Cardiac muscle cell (in vitro differentiated cells and primary cell): ENCODE measurements around the gene CUX1. TPM values are rescaled to one million over a fixed set of nuclear protein-coding genes. Genes with fewer than 3 reads are reported as not detected.
"Not testable (repeated sequence)": the region's sequence is repeated elsewhere in the genome, so short reads cannot be mapped to it uniquely, and the experiment has no call there.

Experiments used
- DNase-seq, 2 donors: peaks; one replicate each; pipeline versions ENCODE4 v3.0.0 to v3.0.0-alpha.2; 2010 to 2017; ENCODE audit warnings: low read depth in 1 of 2, low spot score in 1 of 2
- H3K27ac ChIP-seq: fragments of 200-600 bp; sonication (generic); 2 replicates; pipeline ENCODE4 v1.5.1; 2016
- H3K27me3 ChIP-seq: fragments of 200-600 bp; sonication (generic); 2 replicates; pipeline ENCODE4 v1.6.0; 2016; ENCODE audit warnings: control low read depth
- H3K36me3 ChIP-seq: fragments of 200-600 bp; sonication (generic); 2 replicates; pipeline ENCODE4 v1.5.1; 2016; ENCODE audit warnings: control low read depth
- H3K4me1 ChIP-seq: fragments of 200-600 bp; sonication (generic); 2 replicates; pipeline ENCODE4 v1.8.1; 2017; ENCODE audit warnings: low read depth, mild to moderate bottlenecking, mixed run types
- H3K4me3 ChIP-seq: fragments of 200-600 bp; sonication (generic); 2 replicates; pipeline ENCODE4 v1.5.1; 2016; ENCODE audit warnings: mild to moderate bottlenecking
- H3K9me3 ChIP-seq: fragments of 200-600 bp; sonication (generic); 2 replicates; pipeline ENCODE4 v1.5.1; 2017; ENCODE audit warnings: low read depth, mild to moderate bottlenecking, control low read depth
- CTCF ChIP-seq: IDR thresholded peaks from 2 replicates; pipeline ENCODE4 v1.5.1; 2012; ENCODE audit warnings: low read depth, mild to moderate bottlenecking, low read length
- polyA plus RNA-seq: library from polyadenylated mRNA; unstranded; fragments of >200 nt; fragmentation: Nextera tagmentation; extraction: Ambion mirVana; gene quantifications from 2 replicates; pipeline ENCODE4 v1.2.1, GENCODE V29; 2016
- total RNA-seq: library from RNA; depleted of rRNA; stranded (reverse); fragments of >200 nt; gene quantifications from 2 replicates; pipeline ENCODE4 v1.2.3, GENCODE V29; 2016

The CUX1 gene
- total and polyA plus RNA-seq, 2 experiments from 2014 or later = 67.7 to 85.3 TPM

DNA sequence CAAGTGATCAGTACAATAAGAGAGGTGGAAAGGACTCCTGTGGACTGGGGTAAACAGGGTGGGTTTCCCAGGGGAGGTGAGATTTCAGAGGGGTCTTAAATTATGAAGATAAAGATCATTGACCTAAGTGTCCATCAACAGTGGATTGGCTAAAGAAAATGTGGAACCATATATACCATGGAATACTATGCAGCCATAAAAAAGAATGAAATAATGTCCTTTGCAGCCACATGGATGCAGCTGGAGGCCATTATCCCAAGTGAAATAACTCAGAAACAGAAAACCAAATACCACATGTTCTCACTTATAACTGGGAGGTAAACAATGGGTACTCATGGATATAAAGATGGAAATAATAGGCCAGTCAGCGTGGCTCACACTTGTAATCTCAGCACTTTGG is 28.9 kb upstream of the CUX1 start:
- Histone ChIP-seq H3K4me1 (peaks cover 14% of the 10 kb centered on the region), H3K27me3 (no peaks in the 10 kb centered on the region), H3K9me3 (no peaks in the 10 kb centered on the region), H3K4me3 (no peak overlapping the region), H3K27ac (no peak overlapping the region), H3K36me3 (no peaks in the 10 kb centered on the region)
- no peak for TF ChIP-seq CTCF
- DNase-seq = no peak

DNA sequence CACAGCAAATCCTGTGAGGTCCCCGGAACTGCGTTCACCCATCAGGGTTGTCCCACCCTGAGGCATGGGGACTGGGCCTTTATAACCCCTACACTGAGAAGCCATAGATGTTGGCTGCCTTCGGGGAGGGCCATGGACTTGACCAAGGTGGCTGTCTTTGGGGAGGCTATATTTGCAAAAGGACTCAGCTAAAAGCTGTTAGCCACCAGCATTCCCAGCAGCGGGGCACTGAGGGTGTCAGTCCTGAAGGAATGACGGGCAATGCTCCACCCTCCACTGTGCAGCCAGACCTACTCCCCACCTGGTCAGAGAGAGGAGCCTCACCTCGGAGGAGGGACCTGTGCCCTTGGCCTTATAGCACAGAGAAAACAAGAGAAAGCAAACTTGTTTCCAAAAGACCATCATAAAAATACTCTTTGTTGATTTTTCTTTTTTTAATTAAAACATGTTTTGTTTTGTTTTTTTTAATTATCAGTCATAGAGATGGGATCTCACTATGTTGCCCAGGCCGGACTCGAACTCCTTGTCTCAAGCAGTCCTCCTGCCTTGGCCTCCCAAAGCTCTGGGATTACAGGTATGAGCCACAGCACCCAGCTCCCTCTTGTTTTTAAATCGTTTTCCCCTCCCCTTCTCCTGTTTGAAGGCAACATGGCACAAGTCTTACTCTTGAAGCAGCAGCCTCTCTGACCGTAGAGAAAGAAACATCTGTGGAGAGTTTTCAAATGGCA is 26.7 kb upstream of the CUX1 start:
- no peaks in the 10 kb centered on the region for H3K27me3 ChIP-seq
- H3K36me3 ChIP-seq = no peaks in the 10 kb centered on the region
- H3K27ac ChIP-seq = no peak overlapping the region
- DNase-seq = no peak
- no peak for TF ChIP-seq CTCF
- no peaks in the 10 kb centered on the region for H3K9me3 ChIP-seq
- H3K4me3 ChIP-seq = no peak overlapping the region
- no peaks in the 10 kb centered on the region for H3K4me1 ChIP-seq

DNA sequence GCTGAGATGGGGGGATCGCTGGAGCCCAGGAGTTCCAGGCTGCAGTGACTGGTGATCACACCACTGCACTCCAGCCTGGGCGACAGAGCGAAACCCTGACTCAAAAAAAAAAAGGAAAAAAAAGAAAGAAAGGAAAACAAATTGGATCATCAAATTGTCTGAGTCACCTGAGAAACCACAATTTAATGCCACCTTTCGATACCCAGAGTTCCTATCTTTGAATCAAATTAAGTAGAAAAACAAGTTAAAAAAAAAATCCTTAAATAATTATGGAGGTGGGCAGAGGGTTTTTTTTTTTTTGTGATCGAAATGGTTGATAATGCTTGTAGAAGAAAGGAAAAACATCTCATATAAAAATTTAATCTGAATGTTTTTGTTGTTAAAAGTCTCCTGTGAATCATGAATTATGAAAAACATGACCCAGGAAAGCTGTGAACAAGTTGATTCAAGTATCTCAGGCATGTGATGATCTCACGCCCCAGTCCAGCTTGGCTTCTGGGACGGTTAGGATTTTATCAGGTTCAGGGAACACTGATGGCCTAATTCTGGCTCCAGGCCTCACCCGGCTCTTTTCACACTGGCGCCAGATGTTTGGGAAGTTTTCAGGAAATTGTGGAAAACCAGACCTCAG is 25.3 kb upstream of the CUX1 start:
- Histone ChIP-seq H3K36me3 (no peaks in the 10 kb centered on the region), H3K27me3 (no peaks in the 10 kb centered on the region), H3K9me3 (no peaks in the 10 kb centered on the region), H3K4me1 (no peaks in the 10 kb centered on the region), H3K4me3 (no peak overlapping the region), H3K27ac (no peak overlapping the region)
- DNase-seq = peak in 1 of 2 donors; percentile 87
- TF ChIP-seq CTCF = no peak

DNA sequence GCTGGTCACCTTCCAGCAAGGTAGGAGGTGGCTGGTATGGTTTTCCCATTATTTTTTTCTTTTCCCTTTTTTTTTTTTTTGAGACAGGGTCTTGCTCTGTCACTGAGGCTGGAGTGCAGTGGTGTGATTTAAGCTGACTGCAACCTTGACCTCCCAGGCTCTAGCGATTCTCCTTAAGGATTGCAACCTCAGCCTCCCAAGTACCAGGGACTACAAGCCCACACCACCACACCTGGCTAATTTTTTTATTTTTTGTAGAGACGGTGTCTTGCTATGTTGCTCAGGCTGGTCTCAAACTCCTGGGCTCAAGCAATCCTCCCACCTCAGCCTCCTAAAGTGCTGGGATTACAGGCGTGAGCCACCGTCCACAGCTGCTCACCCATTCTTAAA is 24.7 kb upstream of the CUX1 start:
- H3K9me3 ChIP-seq, H3K27ac ChIP-seq, H3K27me3 ChIP-seq, H3K4me1 ChIP-seq, H3K4me3 ChIP-seq, DNase-seq, H3K36me3 ChIP-seq: not testable (repeated sequence)

- no peak for TF ChIP-seq CTCF
- no peak for DNase-seq
Measured at GRCh38 chr7:101795461-101795860, 22.0 kb upstream of the CUX1 start.

GRCh38 chr7:101798173-101798572 is 19.3 kb upstream of the CUX1 start:
- H3K4me3 ChIP-seq, H3K4me1 ChIP-seq, H3K27ac ChIP-seq, H3K9me3 ChIP-seq, DNase-seq, H3K36me3 ChIP-seq: not testable (repeated sequence)
- H3K27me3 ChIP-seq = peaks cover 12% of the 10 kb centered on the region

More at GRCh38 chr7:101795461-101795860, 22.0 kb upstream of the CUX1 start:
- H3K27me3 ChIP-seq = no peaks in the 10 kb centered on the region
- no peak overlapping the region for H3K27ac ChIP-seq
- H3K36me3 ChIP-seq = no peaks in the 10 kb centered on the region
- H3K4me1 ChIP-seq = no peaks in the 10 kb centered on the region
- no peaks in the 10 kb centered on the region for H3K9me3 ChIP-seq
- no peak overlapping the region for H3K4me3 ChIP-seq
